OCI-LY7 (cell line): ENCODE results near the gene MAS1L.

Experiments
- CTCF ChIP-seq: fragments of 200-600 bp; sonication (generic); conservative IDR thresholded peaks from 2 replicates; pipeline ENCODE4 v1.5.1; 2014; ENCODE audit warnings: mild to moderate bottlenecking, antibody characterized with exemption, low read length, moderate library complexity, mixed read lengths
- EZH2phosphoT487 ChIP-seq: fragments of 200-600 bp; sonication (generic); IDR thresholded peaks from 2 replicates; pipeline ENCODE4 v1.6.1; 2018; ENCODE audit warnings: low read depth, borderline replicate concordance, mild to moderate bottlenecking, mixed run types, antibody characterized with exemption, low read length, moderate library complexity, mixed read lengths

- TF ChIP-seq CTCF = no peak
- TF ChIP-seq EZH2phosphoT487 = no peak
Measured at GRCh38 chr6:29465801-29466200, 22.0 kb downstream of the MAS1L start.
